CD4-positive, alpha-beta memory T cell (primary cell): ENCODE results near the gene CEP72. TPM values are rescaled to one million over a fixed set of nuclear protein-coding genes. Genes with fewer than 3 reads are reported as not detected.
"Not testable (repeated sequence)": the region's sequence is repeated elsewhere in the genome, so short reads cannot be mapped to it uniquely, and the experiment has no call there.

ENCODE experiments used
- CTCF ChIA-PET: fragments of 350-600 bp; sonication (Branson Sonifier 250); formaldehyde crosslinking; loops from one replicate; lab custom pipeline; 2021; ENCODE audit warnings: inconsistent platforms; ENCODE audit not compliant: partially characterized antibody; lab: Charles Lee
- POLR2A ChIA-PET: fragments of 350-600 bp; sonication (Branson Sonifier 250); formaldehyde crosslinking; loops from one replicate; lab custom pipeline; 2021; ENCODE audit not compliant: partially characterized antibody; lab: Charles Lee
- DNase-seq, 5 donors: peaks; one replicate each; pipeline versions ENCODE4 v3.0.0 to v3.0.0-alpha.2; 2020 to 2022; ENCODE audit warnings: mixed read lengths in 1 of 5
- H3K27ac ChIP-seq: one replicate; pipeline ENCODE4 v1.7.0; 2013; ENCODE audit warnings: low read depth, low read length
- H3K27me3 ChIP-seq: 2 replicates; pipeline ENCODE4 v1.7.0; 2013; ENCODE audit warnings: mild to moderate bottlenecking, low read length, moderate library complexity; ENCODE audit not compliant: insufficient read depth
- H3K36me3 ChIP-seq: 2 replicates; pipeline ENCODE4 v1.7.0; 2013; ENCODE audit warnings: mild to moderate bottlenecking, low read length, moderate library complexity; ENCODE audit not compliant: insufficient read depth
- H3K4me1 ChIP-seq: 2 replicates; pipeline ENCODE4 v1.7.0; 2013; ENCODE audit warnings: mild to moderate bottlenecking, low read length, moderate library complexity; ENCODE audit not compliant: insufficient read depth
- H3K4me3 ChIP-seq, 2 donors: one replicate each; pipeline ENCODE4 v1.7.0; 2013; ENCODE audit warnings: low read length in 2 of 2, mild to moderate bottlenecking in 1 of 2
- H3K9me3 ChIP-seq, 2 donors: one replicate each; pipeline ENCODE4 v1.7.0; 2013; ENCODE audit warnings: low read length in 2 of 2, control low read depth in 1 of 2; ENCODE audit not compliant: control insufficient read depth in 1 of 2
- H3K27ac Mint-ChIP-seq, 7 donors: one replicate each; pipeline ENCODE4 v1.8.0; 2020 to 2021; ENCODE audit warnings: mixed read lengths in 7 of 7, mild to moderate bottlenecking in 6 of 7, inconsistent platforms in 3 of 7, moderate library complexity in 3 of 7
- H3K27me3 Mint-ChIP-seq, 2 donors: one replicate each; pipeline ENCODE4 v1.8.0; 2020 to 2021; ENCODE audit warnings: mixed read lengths in 2 of 2
- H3K36me3 Mint-ChIP-seq, 2 donors: one replicate each; pipeline ENCODE4 v1.8.0; 2020 to 2021; ENCODE audit warnings: mixed read lengths in 2 of 2, inconsistent platforms in 1 of 2, mild to moderate bottlenecking in 1 of 2
- H3K4me1 Mint-ChIP-seq, 4 donors: one replicate each; pipeline ENCODE4 v1.8.0; 2020 to 2021; ENCODE audit warnings: mixed read lengths in 4 of 4, mild to moderate bottlenecking in 1 of 4
- H3K4me3 Mint-ChIP-seq, 8 donors: one replicate each; pipeline ENCODE4 v1.8.0; 2020 to 2021; ENCODE audit warnings: mixed read lengths in 8 of 8, mild to moderate bottlenecking in 7 of 8, moderate library complexity in 6 of 8, inconsistent platforms in 3 of 8
- H3K9me3 Mint-ChIP-seq, 8 donors: one replicate each; pipeline ENCODE4 v1.8.0; 2020 to 2021; ENCODE audit warnings: mixed read lengths in 8 of 8, mild to moderate bottlenecking in 5 of 8, inconsistent platforms in 3 of 8, moderate library complexity in 1 of 8
- intact Hi-C: fragments of 100-400 bp; cut with micrococcal nuclease; formaldehyde crosslinking; loops from one replicate; pipeline ENCODE4 v1.15.1; 2023
- polyA plus RNA-seq, 2 donors: library from polyadenylated mRNA; unstranded; fragments of 300-500 nt; fragmentation: Illumina TruSeq; gene quantifications; one replicate each; pipeline ENCODE4 v1.2.3, GENCODE V29; 2021
- total RNA-seq, 2 experiments: library from RNA; stranded (reverse); gene quantifications; one replicate each; pipeline ENCODE4 v1.2.3, GENCODE V29; 2021

The CEP72 gene
- total and polyA plus RNA-seq, 4 experiments from 2014 or later: 2.5 to 28.0 (median 16.2) TPM

- intact Hi-C loops: loop anchor here (10.0 kb wide), 1 partner anchor 325 kb away; the partner anchor contains the start of gene NKD2
- POLR2A ChIA-PET: not testable (repeated sequence)
Observed at GRCh38 chr5:679166-679895, 67.2 kb downstream of the CEP72 start.

GRCh38 chr5:680118-680795 lies 68.1 kb downstream of the CEP72 start:
- DNase-seq: peak in 1 of 5 donors; percentile 22
- intact Hi-C loops, H3K27me3 ChIP-seq, H3K9me3 Mint-ChIP-seq, CTCF ChIA-PET, H3K9me3 ChIP-seq, POLR2A ChIA-PET, H3K27ac ChIP-seq, H3K4me3 Mint-ChIP-seq, H3K27me3 Mint-ChIP-seq, H3K4me1 Mint-ChIP-seq, H3K4me1 ChIP-seq, H3K4me3 ChIP-seq, H3K36me3 ChIP-seq, H3K27ac Mint-ChIP-seq, H3K36me3 Mint-ChIP-seq: not testable (repeated sequence)

More at GRCh38 chr5:679166-679895, 67.2 kb downstream of the CEP72 start:
- peak overlapping the region in 1 of 7 donors; percentile 48 for H3K27ac Mint-ChIP-seq
- DNase-seq: peak in 1 of 5 donors; percentile 20
- CTCF ChIA-PET, H3K4me1 ChIP-seq, H3K9me3 ChIP-seq, H3K4me3 Mint-ChIP-seq, H3K9me3 Mint-ChIP-seq, H3K27me3 ChIP-seq, H3K4me1 Mint-ChIP-seq, H3K36me3 ChIP-seq, H3K4me3 ChIP-seq, H3K36me3 Mint-ChIP-seq, H3K27ac ChIP-seq, H3K27me3 Mint-ChIP-seq: not testable (repeated sequence)

GRCh38 chr5:680836-681235 lies 68.7 kb downstream of the CEP72 start:
- H3K4me3 ChIP-seq, H3K4me3 Mint-ChIP-seq, H3K36me3 ChIP-seq, H3K4me1 Mint-ChIP-seq, POLR2A ChIA-PET, H3K36me3 Mint-ChIP-seq, H3K27ac ChIP-seq, H3K27me3 ChIP-seq, H3K4me1 ChIP-seq, CTCF ChIA-PET, DNase-seq, H3K9me3 ChIP-seq, H3K9me3 Mint-ChIP-seq, intact Hi-C loops, H3K27me3 Mint-ChIP-seq: not testable (repeated sequence)
- H3K27ac Mint-ChIP-seq: peak overlapping the region in 1 of 7 donors; percentile 52

GRCh38 chr5:681317-682191 lies 69.4 kb downstream of the CEP72 start:
- H3K9me3 Mint-ChIP-seq, H3K4me3 ChIP-seq, CTCF ChIA-PET, H3K4me1 ChIP-seq, POLR2A ChIA-PET, H3K4me3 Mint-ChIP-seq, H3K36me3 Mint-ChIP-seq, H3K4me1 Mint-ChIP-seq, H3K9me3 ChIP-seq, H3K27ac Mint-ChIP-seq, H3K36me3 ChIP-seq, H3K27me3 Mint-ChIP-seq, intact Hi-C loops, H3K27ac ChIP-seq, H3K27me3 ChIP-seq: not testable (repeated sequence)
- peak in 1 of 5 donors; percentile 12 for DNase-seq

- H3K27me3 Mint-ChIP-seq, H3K4me3 ChIP-seq, H3K36me3 Mint-ChIP-seq, H3K4me3 Mint-ChIP-seq, H3K4me1 Mint-ChIP-seq, H3K36me3 ChIP-seq, H3K9me3 ChIP-seq, intact Hi-C loops, CTCF ChIA-PET, POLR2A ChIA-PET, H3K27ac Mint-ChIP-seq, H3K4me1 ChIP-seq, H3K27me3 ChIP-seq, H3K27ac ChIP-seq, H3K9me3 Mint-ChIP-seq: not testable (repeated sequence)
- peak in 1 of 5 donors; percentile 10 for DNase-seq
Observed at GRCh38 chr5:682216-682615, 70.1 kb downstream of the CEP72 start.

- H3K27me3 Mint-ChIP-seq, H3K9me3 ChIP-seq, intact Hi-C loops, H3K27ac ChIP-seq, CTCF ChIA-PET, H3K4me1 ChIP-seq, H3K4me3 ChIP-seq, H3K9me3 Mint-ChIP-seq, POLR2A ChIA-PET, H3K4me1 Mint-ChIP-seq, H3K36me3 ChIP-seq, H3K27me3 ChIP-seq, H3K36me3 Mint-ChIP-seq: not testable (repeated sequence)
- DNase-seq: peak in 1 of 5 donors; percentile 22
- peak overlapping the region in 1 of 8 donors; percentile 22 for H3K4me3 Mint-ChIP-seq
- H3K27ac Mint-ChIP-seq: peak overlapping the region in 1 of 7 donors; percentile 36
Observed at GRCh38 chr5:682651-683358, 70.7 kb downstream of the CEP72 start.
